A549 (cell line): ENCODE measurements around the gene H2BK1. TPM values are rescaled to one million over a fixed set of nuclear protein-coding genes. Genes with fewer than 3 reads are reported as not detected.

ENCODE experiments used
- ATAC-seq, 2 experiments: fragments of 200-7000 bp in 1 of 2; fragments of >200 bp in 1 of 2; cut with Nextera tagmentation in 1 of 2; cut with Tn5 transposase in 1 of 2; 3 replicates each; pipeline versions ENCODE4 v1.8.0 to v1.9.1; 2018 to 2020; ENCODE audit warnings: mild to moderate bottlenecking in 1 of 2, moderate library complexity in 1 of 2
- CTCF ChIA-PET: fragments of 300-600 bp; sonication (Branson Sonifier 250); formaldehyde crosslinking; extraction: SDS; loops from one replicate; lab custom pipeline; 2021; ENCODE audit warnings: antibody characterized with exemption, inconsistent platforms; lab: Yijun Ruan, JAX
- POLR2A ChIA-PET: fragments of 350-600 bp; formaldehyde crosslinking; extraction: SDS; loops from one replicate; lab custom pipeline; 2021; ENCODE audit warnings: antibody characterized with exemption, inconsistent platforms; lab: Yijun Ruan, JAX
- DNase-seq, 2 experiments: peaks; one replicate each; pipeline versions ENCODE4 v3.0.0 to v3.0.0-alpha.2; 2011 to 2016; ENCODE audit warnings: low read depth in 1 of 2, low spot score in 1 of 2
- FAIRE-seq: peaks from 2 replicates; lab custom pipeline; 2011; peaks lifted over from hg19 to GRCh38; lab: Jason Lieb, UNC
- H3K27ac ChIP-seq, 2 experiments: fragments of >200 bp; sonication (Bioruptor Twin); formaldehyde crosslinking; 3 replicates each; pipeline ENCODE4 v1.5.1; 2016 to 2017
- H3K4me1 ChIP-seq: fragments of >200 bp; sonication (Bioruptor Twin); formaldehyde crosslinking; 3 replicates; pipeline ENCODE4 v1.6.1; 2016
- H3K4me2 ChIP-seq: fragments of >200 bp; sonication (Bioruptor Twin); formaldehyde crosslinking; 3 replicates; pipeline ENCODE4 v1.6.1; 2016
- H3K4me3 ChIP-seq: fragments of >200 bp; sonication (Bioruptor Twin); formaldehyde crosslinking; 3 replicates; pipeline ENCODE4 v1.5.1; 2016
- H3K9me3 ChIP-seq: fragments of >200 bp; sonication (Bioruptor Twin); formaldehyde crosslinking; 3 replicates; pipeline ENCODE4 v1.6.1; 2016
- CBX2 ChIP-seq: fragments of 200-600 bp; sonication (generic); IDR thresholded peaks from 2 replicates; pipeline ENCODE4 v1.6.1; 2016; ENCODE audit warnings: low read depth, mild to moderate bottlenecking, borderline replicate concordance
- CEBPB ChIP-seq, 2 experiments: fragments of >200 bp in 1 of 2; sonication (Bioruptor Twin) in 1 of 2; formaldehyde crosslinking in 1 of 2; IDR thresholded peaks; 2 replicates each; pipeline ENCODE4 v1.6.1; 2012 to 2016
- E2F6 ChIP-seq: IDR thresholded peaks from 2 replicates; pipeline ENCODE4 v1.6.1; 2012; ENCODE audit warnings: low read depth, borderline replicate concordance
- EHF ChIP-seq: fragments of 250-450 bp; sonication (Bioruptor Pico); IDR thresholded peaks from 2 replicates; pipeline ENCODE4 v1.5.0; 2020; ENCODE audit warnings: mild to moderate bottlenecking
- EP300 ChIP-seq, 2 experiments: fragments of >200 bp; sonication (Bioruptor Twin); formaldehyde crosslinking; IDR thresholded peaks; 2 replicates in 1 of 2; 3 replicates in 1 of 2; pipeline ENCODE4 v1.6.1; 2016 to 2017
- FOSL2 ChIP-seq, 2 experiments: fragments of 450-650 bp in 1 of 2; fragments of >200 bp in 1 of 2; sonication (Bioruptor Twin) in 1 of 2; formaldehyde crosslinking; IDR thresholded peaks; 2 replicates each; pipeline versions ENCODE4 v1.5.0 to v1.6.1; 2016 to 2020; ENCODE audit warnings: mild to moderate bottlenecking in 1 of 2, moderate library complexity in 1 of 2
- GATA3 ChIP-seq: IDR thresholded peaks from 2 replicates; pipeline ENCODE4 v1.6.1; 2012; ENCODE audit warnings: borderline replicate concordance
- HOXB13 ChIP-seq: fragments of 250-450 bp; sonication (Bioruptor Pico); IDR thresholded peaks from 2 replicates; pipeline ENCODE4 v1.5.0; 2020; ENCODE audit warnings: low read depth, mild to moderate bottlenecking, moderate library complexity
- MAFK ChIP-seq: fragments of 450-650 bp; IDR thresholded peaks from 2 replicates; pipeline ENCODE4 v1.6.1; 2014; ENCODE audit not compliant: partially characterized antibody
- MAX ChIP-seq: IDR thresholded peaks from 2 replicates; pipeline ENCODE4 v1.6.1; 2012
- MAZ ChIP-seq: fragments of 150-350 bp; IDR thresholded peaks from 2 replicates; pipeline ENCODE4 v1.6.1; 2014; ENCODE audit warnings: antibody characterized with exemption, low read depth, low read length, borderline replicate concordance
- NFE2L2 ChIP-seq: fragments of 150-350 bp; conservative IDR thresholded peaks from 2 replicates; pipeline ENCODE4 v1.6.1; 2014; ENCODE audit warnings: low read length
- NPAS2 ChIP-seq: fragments of 250-450 bp; sonication (Bioruptor Pico); IDR thresholded peaks from 2 replicates; pipeline ENCODE4 v1.8.0; 2022; ENCODE audit warnings: mild to moderate bottlenecking, moderate library complexity, borderline replicate concordance
- POLR2AphosphoS2 ChIP-seq: conservative IDR thresholded peaks from 2 replicates; pipeline ENCODE4 v1.6.1; 2012; ENCODE audit warnings: low read length, improper control_type of control experiment, inconsistent platforms
- RAD21 ChIP-seq, 2 experiments: fragments of >200 bp in 1 of 2; sonication (Bioruptor Twin) in 1 of 2; formaldehyde crosslinking in 1 of 2; IDR thresholded peaks in 1 of 2; conservative IDR thresholded peaks in 1 of 2; 2 replicates in 1 of 2; 3 replicates in 1 of 2; pipeline ENCODE4 v1.6.1; 2012 to 2018; ENCODE audit warnings: inconsistent platforms in 1 of 2
- REST ChIP-seq: fragments of 200-600 bp; sonication (generic); IDR thresholded peaks from 2 replicates; pipeline ENCODE4 v1.6.1; 2016; ENCODE audit warnings: antibody characterized with exemption, mild to moderate bottlenecking, moderate library complexity
- RNF2 ChIP-seq: fragments of 200-600 bp; sonication (generic); IDR thresholded peaks from 2 replicates; pipeline ENCODE4 v1.6.1; 2016; ENCODE audit warnings: low read depth, mild to moderate bottlenecking, antibody characterized with exemption, moderate library complexity, borderline replicate concordance
- SREBF2 ChIP-seq: fragments of 450-650 bp; IDR thresholded peaks from 2 replicates; pipeline ENCODE4 v1.6.1; 2014; ENCODE audit warnings: mild to moderate bottlenecking, moderate library complexity
- USF2 ChIP-seq: fragments of 450-650 bp; IDR thresholded peaks from 2 replicates; pipeline ENCODE4 v1.6.1; 2014; ENCODE audit warnings: antibody characterized with exemption
- ZFP36 ChIP-seq: fragments of 450-650 bp; IDR thresholded peaks from 2 replicates; pipeline ENCODE4 v1.6.1; 2014; ENCODE audit warnings: borderline replicate concordance; ENCODE audit not compliant: partially characterized antibody
- WGBS: methylation state at CpG from one replicate; pipeline ENCODE4 v1.1.6; 2017; ENCODE audit errors: missing lambda C conversion rate; 5-methylcytosine and 5-hydroxymethylcytosine counted together
- polyA plus RNA-seq, 4 experiments: library from polyadenylated mRNA; depleted of rRNA in 3 of 4; stranded (reverse); fragments of >200 nt; fragmentation: RNase III in 1 of 4; extraction: RNeasy Plus Mini Kit Qiagen cat#74134 plus additional on column Dnase treatment in 1 of 4; gene quantifications; 2 replicates in 3 of 4; 3 replicates in 1 of 4; pipeline ENCODE4 v1.2.3, GENCODE V29; 2011 to 2017

The H2BK1 gene
- polyA plus RNA-seq, 2 of the 4 experiments (the other 2 are of a cell fraction): not detected

GRCh38 chr7:151193203-151193978, 16.9 kb downstream of the H2BK1 start:
- Histone ChIP-seq H3K27ac (no peak overlapping the region), H3K4me1 (no peaks in the 10 kb centered on the region), H3K4me3 (no peak overlapping the region), H3K4me2 (no peak overlapping the region), H3K9me3 (no peaks in the 10 kb centered on the region)
- ATAC-seq (no peak), DNase-seq (no peak), FAIRE-seq (no peak)
- ChIA-PET POLR2A (no interaction called here), CTCF (interaction anchor here (1.4 kb wide), 1 partner anchor 69 kb away, joined by 4 read pairs; no protein-coding TSS in a partner anchor)
- TF ChIP-seq REST (no peak), FOSL2 (IDR thresholded peaks at IDR 0.05) (no peak), FOSL2 (CRISPR knock-in tag; IDR thresholded peaks at IDR 0.05) (no peak), NPAS2 (CRISPR knock-in tag) (no peak), GATA3 (no peak), MAX (no peak), ZFP36 (no peak), RNF2 (no peak), USF2 (no peak), E2F6 (no peak), CBX2 (no peak), CEBPB (IDR thresholded peaks at IDR 0.05) (no peak), EP300 (IDR thresholded peaks at IDR 0.05) (no peak), MAZ (no peak), SREBF2 (no peak)
- 70% methylated on average over 13 of the region's 14 CpGs for WGBS

- H3K4me3 ChIP-seq: no peak overlapping the region
- ChIA-PET CTCF (interaction anchor here (1.1 to 2.0 kb wide), 4 partner anchors 15 to 24 kb away, joined by 3 to 5 read pairs (median 4); partner anchors contain the start of gene GBX1), POLR2A (no interaction called here)
- no peak overlapping the region for H3K27ac ChIP-seq
- H3K4me2 ChIP-seq: no peak overlapping the region
- TF ChIP-seq MAFK: no peak
- TF ChIP-seq NFE2L2: no peak
- TF ChIP-seq CBX2: no peak
- no peak for TF ChIP-seq RAD21 (conservative IDR thresholded peaks at IDR 0.05 in 1 of 2, IDR thresholded peaks at IDR 0.05 in 1 of 2)
- no peak for TF ChIP-seq FOSL2 (IDR thresholded peaks at IDR 0.05)
- no peak for TF ChIP-seq FOSL2 (CRISPR knock-in tag; IDR thresholded peaks at IDR 0.05)
- TF ChIP-seq GATA3: no peak
- TF ChIP-seq MAX: no peak
- no peak for TF ChIP-seq EHF (CRISPR knock-in tag)
- no peak for TF ChIP-seq POLR2AphosphoS2
- TF ChIP-seq HOXB13 (CRISPR knock-in tag): no peak
- no peak for ATAC-seq
- FAIRE-seq: no peak
- WGBS: 87% methylated on average over 20 of the region's 23 CpGs
- no peak for DNase-seq
- no peaks in the 10 kb centered on the region for H3K9me3 ChIP-seq
- no peaks in the 10 kb centered on the region for H3K4me1 ChIP-seq
Measured at GRCh38 chr7:151192002-151192539, 18.2 kb downstream of the H2BK1 start.
